DOHH2 (cell line): ENCODE data around the gene MYL9.

Experiments
- EZH2phosphoT487 ChIP-seq: fragments of 200-600 bp; sonication (generic); IDR thresholded peaks from 2 replicates; pipeline ENCODE4 v1.6.1; 2017; ENCODE audit warnings: borderline replicate concordance, mild to moderate bottlenecking, antibody characterized with exemption, low read length, moderate library complexity, mixed read lengths
- TF ChIP-seq, protein P1 (sequence below): fragments of 200-600 bp; sonication (generic); IDR thresholded peaks from one replicate; pipeline ENCODE4 v1.5.1; 2014; ENCODE audit warnings: antibody characterized with exemption, mild to moderate bottlenecking, low read depth, low read length; ENCODE audit not compliant: poor library complexity, severe bottlenecking

GRCh38 chr20:36593347-36593929 lies 52.1 kb downstream of the MYL9 start:
- TF ChIP-seq, protein P1, sequence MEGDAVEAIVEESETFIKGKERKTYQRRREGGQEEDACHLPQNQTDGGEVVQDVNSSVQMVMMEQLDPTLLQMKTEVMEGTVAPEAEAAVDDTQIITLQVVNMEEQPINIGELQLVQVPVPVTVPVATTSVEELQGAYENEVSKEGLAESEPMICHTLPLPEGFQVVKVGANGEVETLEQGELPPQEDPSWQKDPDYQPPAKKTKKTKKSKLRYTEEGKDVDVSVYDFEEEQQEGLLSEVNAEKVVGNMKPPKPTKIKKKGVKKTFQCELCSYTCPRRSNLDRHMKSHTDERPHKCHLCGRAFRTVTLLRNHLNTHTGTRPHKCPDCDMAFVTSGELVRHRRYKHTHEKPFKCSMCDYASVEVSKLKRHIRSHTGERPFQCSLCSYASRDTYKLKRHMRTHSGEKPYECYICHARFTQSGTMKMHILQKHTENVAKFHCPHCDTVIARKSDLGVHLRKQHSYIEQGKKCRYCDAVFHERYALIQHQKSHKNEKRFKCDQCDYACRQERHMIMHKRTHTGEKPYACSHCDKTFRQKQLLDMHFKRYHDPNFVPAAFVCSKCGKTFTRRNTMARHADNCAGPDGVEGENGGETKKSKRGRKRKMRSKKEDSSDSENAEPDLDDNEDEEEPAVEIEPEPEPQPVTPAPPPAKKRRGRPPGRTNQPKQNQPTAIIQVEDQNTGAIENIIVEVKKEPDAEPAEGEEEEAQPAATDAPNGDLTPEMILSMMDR = no peak
- no peak for TF ChIP-seq EZH2phosphoT487
